HG02870 (cell line): ENCODE results near the gene SARNP.
"Not testable (repeated sequence)": the region's sequence is repeated elsewhere in the genome, so short reads cannot be mapped to it uniquely, and the experiment has no call there.

Source experiments
- ATAC-seq: cut with Tn5 transposase; IDR thresholded peaks from one replicate; pipeline ENCODE4 v1.9.1; 2021; ENCODE audit warnings: mild to moderate bottlenecking, moderate library complexity; ENCODE audit not compliant: unreplicated experiment

SARNP gene

DNA sequence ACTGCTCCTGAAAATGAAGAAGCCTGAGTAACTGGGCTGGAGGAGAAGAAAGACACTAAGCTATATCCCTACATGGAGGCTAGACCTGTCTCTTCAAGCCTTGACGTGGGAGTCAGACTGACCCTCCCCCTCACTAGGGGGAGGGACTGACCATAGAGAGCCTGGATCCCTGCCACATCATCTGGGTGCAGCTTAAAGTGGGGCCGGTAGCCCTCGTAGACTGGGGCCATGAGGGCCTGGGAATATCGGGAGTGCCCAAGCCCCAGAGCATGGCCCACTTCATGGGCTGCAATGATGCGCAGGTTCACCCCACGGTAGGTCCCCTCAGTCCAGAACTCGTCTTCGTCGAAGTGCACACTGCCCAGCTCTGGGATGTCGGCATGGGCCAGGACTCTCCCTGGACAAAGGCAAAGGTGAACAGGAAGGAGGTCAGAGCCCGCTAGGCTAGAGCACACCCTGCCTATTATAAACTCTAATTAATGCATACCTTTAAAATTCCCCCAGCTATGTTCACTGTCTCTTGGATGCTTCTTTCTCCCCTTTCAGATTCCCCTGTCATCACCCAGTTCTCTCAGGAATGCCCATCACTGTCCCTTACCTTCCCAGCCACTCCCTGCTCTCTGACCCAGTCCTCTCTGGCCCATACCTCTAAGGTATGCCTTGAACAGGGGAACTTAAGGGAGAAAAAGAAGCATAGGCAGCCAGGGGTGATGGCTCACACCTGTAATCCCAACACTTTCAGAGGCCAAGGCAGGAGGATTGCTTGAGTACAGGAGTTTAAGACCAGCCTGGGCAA, 22.0 kb upstream of the SARNP start:
- ATAC-seq = no peak

GRCh38 chr12:55838361-55838760, 20.8 kb upstream of the SARNP start:
- no peak for ATAC-seq

DNA sequence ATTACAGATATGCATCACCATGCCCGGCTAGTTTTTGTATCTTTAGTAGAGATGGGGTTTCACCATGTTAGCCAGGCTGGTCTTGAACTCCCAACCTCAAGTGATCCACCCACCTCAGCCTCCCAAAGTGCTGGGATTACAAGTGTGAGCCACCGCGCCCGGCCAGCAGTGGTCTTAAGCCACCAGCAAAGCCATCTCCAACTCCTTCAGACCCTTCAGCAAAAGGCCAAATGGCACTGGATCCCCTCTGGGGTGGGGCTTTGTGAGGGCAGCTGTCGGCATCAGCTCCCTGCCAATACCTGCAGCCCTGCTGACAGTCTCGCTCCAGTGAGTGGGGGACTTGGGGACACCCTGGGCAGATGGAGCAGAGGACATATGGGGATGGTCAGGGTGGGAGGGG, 16.9 kb upstream of the SARNP start:
- not testable (repeated sequence) for ATAC-seq

DNA sequence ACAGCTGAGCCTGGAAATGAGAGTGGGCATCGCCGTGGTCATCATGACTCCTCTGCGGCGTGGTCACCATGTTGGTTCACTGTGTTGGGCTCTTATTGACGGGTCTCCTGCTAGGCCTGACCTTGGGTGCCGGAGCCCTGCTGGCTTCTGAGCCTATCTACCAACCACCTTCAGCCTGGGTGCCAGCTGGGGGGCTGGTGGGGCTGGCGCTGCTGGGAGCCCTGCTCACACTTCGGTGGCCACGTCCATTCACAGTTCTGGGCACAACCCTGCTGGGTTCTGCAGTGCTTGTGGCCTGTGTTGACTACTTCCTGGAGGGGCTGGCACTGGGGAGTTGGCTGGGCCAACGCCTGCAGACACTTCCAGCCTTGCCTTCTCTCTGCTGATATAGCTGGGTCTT, 15.5 kb upstream of the SARNP start:
- ATAC-seq = no peak

- no peak for ATAC-seq
Measured at GRCh38 chr12:55831447-55831815, 13.9 kb upstream of the SARNP start.

GRCh38 chr12:55830601-55831446, 13.3 kb upstream of the SARNP start:
- ATAC-seq = no peak

DNA sequence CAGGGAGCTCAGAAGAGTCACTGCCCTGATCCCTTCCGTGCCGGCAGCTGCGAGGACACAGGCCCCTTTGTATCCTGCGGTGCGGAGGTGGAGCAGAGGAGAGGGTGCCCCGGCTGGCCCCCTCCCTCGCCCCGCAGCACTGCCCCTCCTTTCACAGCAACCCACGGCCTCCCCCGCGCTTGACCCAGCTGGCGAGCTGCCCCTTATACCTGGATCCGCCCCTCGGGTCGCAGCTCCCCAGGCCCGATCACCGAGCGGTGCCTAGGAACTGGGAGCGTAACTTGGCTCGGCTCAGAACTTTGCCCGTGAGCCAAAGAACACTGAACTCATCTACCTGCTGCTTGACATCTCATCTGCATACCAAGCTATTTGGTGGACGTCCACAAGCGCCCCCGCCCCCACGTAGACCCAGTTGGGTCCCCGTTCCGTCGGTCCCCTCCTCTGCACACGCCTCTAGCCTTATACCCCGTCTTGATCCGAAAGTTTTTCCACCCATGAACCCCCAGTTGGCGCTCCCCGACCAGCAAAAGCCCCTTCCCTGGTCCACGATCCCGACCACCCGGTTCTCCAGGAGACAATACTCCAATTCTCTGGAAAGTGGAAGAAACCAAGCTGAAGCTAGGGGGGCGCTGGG, 12.6 kb upstream of the SARNP start:
- ATAC-seq = peak; percentile 17

- ATAC-seq = no peak
Measured at GRCh38 chr12:55828357-55828756, 10.8 kb upstream of the SARNP start.

DNA sequence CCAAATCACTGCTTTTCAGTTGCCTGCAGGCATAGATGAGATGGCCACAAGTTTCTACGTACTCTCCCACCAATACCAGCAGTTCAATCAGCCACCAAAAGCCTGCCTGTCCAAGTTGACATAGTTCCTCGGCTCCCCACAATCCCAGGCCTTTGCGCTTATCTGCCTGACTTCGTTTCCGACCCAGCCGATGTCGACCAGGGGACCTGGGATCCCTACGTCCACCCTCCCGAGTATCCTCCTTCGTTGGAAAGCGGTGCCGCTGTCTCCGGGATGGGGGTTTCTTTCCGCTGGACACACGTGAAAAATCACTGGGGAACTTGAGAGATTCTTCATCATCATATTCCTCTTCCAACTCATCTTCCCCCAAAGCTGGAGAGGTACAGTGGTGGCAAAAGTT, 10.3 kb upstream of the SARNP start:
- no peak for ATAC-seq

- no peak for ATAC-seq
Measured at GRCh38 chr12:55824726-55825125, 7.2 kb upstream of the SARNP start.

GRCh38 chr12:55823419-55823818, 5.9 kb upstream of the SARNP start:
- ATAC-seq = no peak

DNA sequence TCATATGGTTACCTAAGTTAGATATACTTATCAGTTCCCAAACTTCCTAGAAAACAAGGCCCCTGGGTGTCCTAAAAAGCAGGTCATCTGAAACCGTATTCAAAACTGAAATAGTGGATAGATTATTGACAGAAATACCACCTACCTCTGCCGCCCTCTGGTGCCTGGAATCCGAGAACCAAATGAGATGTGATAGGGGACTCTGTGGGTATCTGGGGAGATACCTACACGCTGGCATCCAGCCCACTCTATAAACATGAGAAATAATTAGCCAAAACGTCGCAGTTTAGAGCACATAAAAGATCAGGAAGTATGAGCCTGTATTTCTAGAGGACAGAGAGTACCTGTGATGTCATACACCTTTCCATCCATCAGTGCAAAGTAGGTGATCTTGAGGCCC, 4.7 kb upstream of the SARNP start:
- ATAC-seq = no peak

DNA sequence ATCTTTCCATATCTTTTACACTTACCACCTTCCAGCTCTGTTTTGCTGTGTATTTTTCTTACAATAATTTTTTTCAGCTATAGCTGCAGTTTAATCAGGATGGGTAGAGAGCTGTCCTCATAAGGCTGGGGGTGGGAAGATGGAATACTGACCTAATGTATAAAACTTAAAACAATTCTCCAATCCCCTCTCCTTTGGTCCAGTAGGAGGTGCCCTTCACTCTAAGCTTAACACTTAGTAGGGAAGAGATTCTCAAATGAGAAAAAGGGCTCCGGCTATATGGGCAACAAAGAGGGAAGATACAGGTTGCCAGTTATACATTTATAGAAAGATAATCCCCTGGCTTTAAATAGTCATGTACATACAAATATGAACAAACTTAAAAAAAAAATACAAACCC, 3.2 kb upstream of the SARNP start:
- ATAC-seq = no peak

GRCh38 chr12:55818886-55819285, 1.4 kb upstream of the SARNP start:
- no peak for ATAC-seq

DNA sequence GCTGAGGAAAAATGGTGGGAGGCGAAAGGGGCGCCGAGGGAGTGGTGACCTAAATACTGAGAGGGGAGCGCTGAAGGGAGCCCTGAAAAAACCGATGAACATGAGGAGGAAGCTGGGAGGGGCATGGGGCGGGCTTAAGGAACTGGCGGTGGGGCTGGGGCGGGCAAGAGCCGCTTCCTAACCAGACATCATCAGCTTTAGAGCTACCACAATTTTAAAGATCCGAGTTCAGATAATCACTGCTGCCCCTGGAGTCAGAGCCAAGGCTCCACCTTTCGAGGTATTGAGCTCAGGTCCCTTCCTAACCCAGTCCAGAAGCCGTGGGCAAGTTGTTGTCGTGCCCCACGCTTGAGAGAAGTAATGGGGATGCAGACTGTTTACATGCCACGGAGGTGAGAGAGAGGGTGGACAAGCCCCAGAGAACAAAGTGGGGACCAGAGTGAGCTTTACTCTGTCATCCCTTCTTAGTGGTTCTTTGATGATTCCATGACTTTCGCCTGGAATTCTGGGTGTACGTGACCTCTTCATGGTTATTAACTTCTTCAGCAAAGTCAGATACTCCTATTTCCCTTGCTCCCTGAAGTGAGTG, 710 bp upstream of the SARNP start:
- peak; percentile 20 for ATAC-seq

DNA sequence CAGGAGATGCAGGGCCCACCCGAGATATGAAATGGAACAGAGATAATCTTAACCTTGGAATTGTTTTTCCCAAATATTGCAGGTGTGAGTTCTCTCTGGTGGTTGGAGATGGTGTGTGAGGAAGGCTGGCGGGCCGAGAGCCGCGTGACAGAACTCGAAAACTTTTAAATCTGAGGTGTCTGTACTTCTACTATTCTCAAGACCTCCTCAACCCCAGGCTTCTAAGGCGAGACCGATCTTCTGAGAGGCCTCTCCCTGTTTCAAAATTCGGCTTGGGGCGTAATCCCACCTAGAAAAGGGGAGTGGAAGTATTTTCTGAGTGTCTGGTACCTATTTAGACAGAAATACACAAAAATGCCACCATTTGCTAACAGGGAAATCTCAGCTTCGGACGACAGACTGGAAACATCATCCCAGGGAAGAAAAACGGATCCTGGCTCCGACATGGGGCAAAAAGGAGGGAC, 611 bp downstream of the SARNP start:
- ATAC-seq = no peak

GRCh38 chr12:55815473-55815872, 2.1 kb downstream of the SARNP start:
- no peak for ATAC-seq

GRCh38 chr12:55814257-55814656, 3.3 kb downstream of the SARNP start:
- ATAC-seq = no peak

GRCh38 chr12:55812088-55812487, 5.4 kb downstream of the SARNP start:
- ATAC-seq = no peak

GRCh38 chr12:55809274-55809673, 8.2 kb downstream of the SARNP start:
- ATAC-seq = no peak

GRCh38 chr12:55806982-55807381, 10.5 kb downstream of the SARNP start:
- no peak for ATAC-seq
